Glutamatergic neuron (in vitro differentiated cells): ENCODE data around the gene CCDC51. TPM values are rescaled to one million over a fixed set of nuclear protein-coding genes. Genes with fewer than 3 reads are reported as not detected.
"Not testable (repeated sequence)": the region's sequence is repeated elsewhere in the genome, so short reads cannot be mapped to it uniquely, and the experiment has no call there.

Experiments used
- DNase-seq: peaks from one replicate; pipeline ENCODE4 v3.0.0; 2022
- H3K27ac Mint-ChIP-seq: one replicate; pipeline ENCODE4 v1.8.0; 2020; ENCODE audit warnings: mild to moderate bottlenecking, mixed read lengths, inconsistent platforms; ENCODE audit not compliant: unreplicated experiment
- H3K27me3 Mint-ChIP-seq: one replicate; pipeline ENCODE4 v1.8.0; 2020; ENCODE audit warnings: mild to moderate bottlenecking, moderate library complexity, mixed read lengths, inconsistent platforms; ENCODE audit not compliant: unreplicated experiment
- H3K36me3 Mint-ChIP-seq: one replicate; pipeline ENCODE4 v1.8.0; 2020; ENCODE audit warnings: mild to moderate bottlenecking, mixed read lengths, inconsistent platforms; ENCODE audit not compliant: unreplicated experiment
- H3K4me1 Mint-ChIP-seq: one replicate; pipeline ENCODE4 v1.8.0; 2020; ENCODE audit warnings: mild to moderate bottlenecking, low read depth, mixed read lengths, inconsistent platforms; ENCODE audit not compliant: unreplicated experiment
- H3K4me3 Mint-ChIP-seq: one replicate; pipeline ENCODE4 v1.8.0; 2020; ENCODE audit warnings: mild to moderate bottlenecking, mixed read lengths, inconsistent platforms; ENCODE audit not compliant: unreplicated experiment
- H3K9me3 Mint-ChIP-seq: one replicate; pipeline ENCODE4 v1.8.0; 2020; ENCODE audit warnings: mild to moderate bottlenecking, moderate library complexity, mixed read lengths, inconsistent platforms; ENCODE audit not compliant: unreplicated experiment
- total RNA-seq: library from RNA; stranded (reverse); fragmentation: NEBNext Ultra II Directional; extraction: Animal tissue kit (Norgen Biotek cat#: 25700); gene quantifications from one replicate; pipeline ENCODE4 v1.2.1, GENCODE V29; 2021; ENCODE audit not compliant: unreplicated experiment
- TF ChIP-seq, protein P1 (sequence below): fragments of 200-600 bp; sonication (generic); IDR thresholded peaks from one replicate; pipeline ENCODE4 v1.5.0; 2021; ENCODE audit not compliant: partially characterized antibody, unreplicated experiment

The CCDC51 gene
- total RNA-seq, 1 donor from 2014 or later: 15.3 TPM

DNA sequence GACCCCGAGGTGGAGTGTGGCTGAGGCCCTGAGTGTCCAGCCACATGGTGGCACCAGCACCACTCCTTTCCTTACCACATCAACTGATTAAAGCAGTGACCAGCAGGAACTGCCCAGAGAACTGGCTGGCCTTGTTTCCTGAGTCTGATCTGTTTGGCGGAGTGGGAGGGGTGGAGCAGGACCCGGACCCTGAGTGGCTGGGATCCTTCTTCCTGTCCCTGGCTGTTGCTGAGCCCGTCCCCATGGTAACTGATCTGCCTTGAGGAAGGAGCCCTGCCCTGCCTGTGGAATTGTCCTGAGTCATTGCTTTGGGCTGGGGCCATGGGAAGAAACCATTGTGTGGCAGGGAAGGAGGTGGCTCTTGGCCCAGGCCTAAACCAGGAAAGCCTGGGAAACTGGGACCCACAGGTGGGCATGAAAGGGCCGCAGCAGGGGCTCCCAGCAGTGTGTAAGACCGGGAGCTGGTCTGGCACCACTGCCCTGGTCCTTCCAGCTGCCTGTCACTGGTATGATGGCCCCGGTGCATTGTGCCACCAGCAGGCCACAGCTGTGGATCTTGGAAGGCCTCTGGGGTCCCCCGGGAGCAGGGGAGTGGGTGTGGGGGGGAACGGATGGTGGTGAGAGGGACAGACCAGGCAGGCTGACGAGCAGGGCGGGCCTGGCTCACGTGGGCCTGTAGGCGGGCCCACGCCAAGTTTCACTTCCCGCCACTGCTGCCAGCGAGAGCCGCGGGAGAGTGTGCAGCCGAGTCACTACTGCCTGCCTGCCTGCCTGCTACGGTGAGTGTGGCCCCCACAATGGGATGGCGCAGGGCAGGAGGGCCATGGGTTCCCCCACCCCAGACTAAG lies 25.8 kb upstream of the CCDC51 start:
- peaks cover 7% of the 10 kb centered on the region for H3K36me3 Mint-ChIP-seq
- DNase-seq: peak; percentile 89
- peaks cover 12% of the 10 kb centered on the region for H3K9me3 Mint-ChIP-seq
- H3K27ac Mint-ChIP-seq: peak overlapping the region; percentile 98
- TF ChIP-seq, protein P1, sequence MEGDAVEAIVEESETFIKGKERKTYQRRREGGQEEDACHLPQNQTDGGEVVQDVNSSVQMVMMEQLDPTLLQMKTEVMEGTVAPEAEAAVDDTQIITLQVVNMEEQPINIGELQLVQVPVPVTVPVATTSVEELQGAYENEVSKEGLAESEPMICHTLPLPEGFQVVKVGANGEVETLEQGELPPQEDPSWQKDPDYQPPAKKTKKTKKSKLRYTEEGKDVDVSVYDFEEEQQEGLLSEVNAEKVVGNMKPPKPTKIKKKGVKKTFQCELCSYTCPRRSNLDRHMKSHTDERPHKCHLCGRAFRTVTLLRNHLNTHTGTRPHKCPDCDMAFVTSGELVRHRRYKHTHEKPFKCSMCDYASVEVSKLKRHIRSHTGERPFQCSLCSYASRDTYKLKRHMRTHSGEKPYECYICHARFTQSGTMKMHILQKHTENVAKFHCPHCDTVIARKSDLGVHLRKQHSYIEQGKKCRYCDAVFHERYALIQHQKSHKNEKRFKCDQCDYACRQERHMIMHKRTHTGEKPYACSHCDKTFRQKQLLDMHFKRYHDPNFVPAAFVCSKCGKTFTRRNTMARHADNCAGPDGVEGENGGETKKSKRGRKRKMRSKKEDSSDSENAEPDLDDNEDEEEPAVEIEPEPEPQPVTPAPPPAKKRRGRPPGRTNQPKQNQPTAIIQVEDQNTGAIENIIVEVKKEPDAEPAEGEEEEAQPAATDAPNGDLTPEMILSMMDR: no peak
- H3K27me3 Mint-ChIP-seq: peaks cover 12% of the 10 kb centered on the region
- H3K4me3 Mint-ChIP-seq: peak overlapping the region; percentile 79
- peaks cover 27% of the 10 kb centered on the region for H3K4me1 Mint-ChIP-seq

DNA sequence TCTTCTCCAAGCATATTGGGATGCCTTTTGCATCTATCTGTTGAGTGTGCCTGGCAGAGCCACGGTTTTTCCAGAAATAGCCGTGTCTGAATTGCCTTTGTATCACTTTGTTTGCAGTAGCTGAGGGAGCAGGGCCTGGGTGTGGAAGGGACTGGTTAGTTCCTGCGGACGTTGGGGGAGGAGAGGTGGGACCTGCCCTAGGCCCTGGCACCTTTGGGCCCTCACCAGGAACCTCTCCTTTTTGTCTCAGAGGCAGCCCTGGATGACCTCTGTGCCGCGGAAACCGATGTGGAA lies 25.3 kb upstream of the CCDC51 start:
- H3K27me3 Mint-ChIP-seq: peaks cover 12% of the 10 kb centered on the region
- H3K36me3 Mint-ChIP-seq: peaks cover 7% of the 10 kb centered on the region
- peaks cover 27% of the 10 kb centered on the region for H3K4me1 Mint-ChIP-seq
- H3K27ac Mint-ChIP-seq: peak overlapping the region; percentile 98
- peak overlapping the region; percentile 79 for H3K4me3 Mint-ChIP-seq
- peaks cover 12% of the 10 kb centered on the region for H3K9me3 Mint-ChIP-seq
- TF ChIP-seq, protein P1: no peak
- no peak for DNase-seq

DNA sequence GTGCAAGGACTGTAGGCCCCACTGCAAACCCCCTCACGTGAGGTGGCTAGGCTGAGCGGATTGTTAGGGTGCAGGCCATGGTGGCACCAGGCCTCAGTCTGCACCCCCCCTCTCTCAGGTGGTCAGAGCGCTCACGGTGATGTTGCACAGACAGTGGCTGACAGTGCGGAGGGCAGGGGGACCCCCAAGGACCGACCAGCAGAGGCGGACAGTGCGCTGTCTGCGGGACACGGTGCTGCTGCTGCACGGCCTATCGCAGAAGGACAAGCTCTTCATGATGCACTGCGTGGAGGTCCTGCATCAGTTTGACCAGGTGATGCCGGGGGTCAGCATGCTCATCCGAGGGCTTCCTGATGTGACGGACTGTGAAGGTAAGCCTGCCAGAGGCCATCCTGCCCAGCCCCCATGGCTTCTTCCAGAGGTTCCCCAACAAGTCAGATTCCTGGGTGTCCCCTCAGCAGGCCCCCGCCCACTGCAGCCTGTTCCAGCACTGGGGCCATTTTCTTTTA lies 24.8 kb upstream of the CCDC51 start:
- Mint-ChIP-seq H3K4me1 (peaks cover 24% of the 10 kb centered on the region), H3K4me3 (no peak overlapping the region), H3K27me3 (peaks cover 12% of the 10 kb centered on the region), H3K27ac (no peak overlapping the region), H3K9me3 (peaks cover 12% of the 10 kb centered on the region), H3K36me3 (peaks cover 7% of the 10 kb centered on the region)
- no peak for DNase-seq
- TF ChIP-seq, protein P1: no peak

DNA sequence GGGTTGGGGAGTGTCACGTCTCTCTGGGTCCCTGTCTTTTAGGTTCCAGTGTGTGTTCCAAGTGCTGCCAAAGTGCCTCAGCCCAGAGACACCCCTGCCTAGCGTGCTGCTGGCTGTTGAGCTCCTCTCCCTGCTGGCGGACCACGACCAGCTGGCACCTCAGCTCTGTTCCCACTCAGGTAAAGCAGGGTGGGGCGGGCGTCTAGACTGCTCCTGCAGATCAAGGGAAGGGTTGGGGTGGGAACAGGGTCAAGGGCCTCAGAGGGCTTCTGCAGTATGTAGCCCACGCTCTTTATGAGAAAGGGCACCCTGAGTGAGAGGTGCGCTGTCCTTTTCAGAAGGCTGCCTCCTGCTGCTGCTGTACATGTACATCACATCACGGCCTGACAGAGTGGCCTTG lies 23.8 kb upstream of the CCDC51 start:
- peaks cover 12% of the 10 kb centered on the region for H3K27me3 Mint-ChIP-seq
- peaks cover 12% of the 10 kb centered on the region for H3K9me3 Mint-ChIP-seq
- peaks cover 7% of the 10 kb centered on the region for H3K36me3 Mint-ChIP-seq
- H3K4me3 Mint-ChIP-seq: no peak overlapping the region
- H3K27ac Mint-ChIP-seq: no peak overlapping the region
- peaks cover 20% of the 10 kb centered on the region for H3K4me1 Mint-ChIP-seq
- TF ChIP-seq, protein P1: no peak
- no peak for DNase-seq

DNA sequence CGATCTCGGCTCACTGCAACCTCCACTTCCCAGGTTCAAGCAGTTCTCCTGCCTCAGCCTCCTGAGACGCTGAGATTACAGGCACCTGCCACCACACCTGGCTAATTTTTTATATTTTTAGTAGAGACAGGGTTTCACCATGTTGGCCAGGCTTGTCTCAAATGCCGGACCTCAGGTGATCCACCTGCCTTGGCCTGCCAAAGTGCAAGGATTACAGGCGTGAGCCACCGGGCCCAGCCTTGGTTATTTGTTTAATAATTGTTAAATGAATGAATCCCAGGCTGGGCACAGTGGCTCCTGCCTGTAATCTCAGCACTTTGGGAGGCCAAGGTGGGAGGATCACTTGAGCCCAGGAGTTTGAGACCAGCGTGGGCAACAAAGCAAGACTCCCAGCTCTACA lies 21.8 kb upstream of the CCDC51 start:
- not testable (repeated sequence) for DNase-seq, H3K9me3 Mint-ChIP-seq, H3K4me3 Mint-ChIP-seq, H3K27me3 Mint-ChIP-seq, H3K4me1 Mint-ChIP-seq, H3K27ac Mint-ChIP-seq, H3K36me3 Mint-ChIP-seq
